22Rv1 (cell line): ENCODE results near the gene LSMEM2.

Experiments used
- H3K27ac ChIP-seq: fragments of 450-650 bp; 2 replicates; pipeline ENCODE4 v1.5.1; 2017
- ZFX ChIP-seq: fragments of 450-650 bp; IDR thresholded peaks from 2 replicates; pipeline ENCODE4 v1.6.1; 2017; ENCODE audit warnings: antibody characterized with exemption, borderline replicate concordance
- TF ChIP-seq, protein P1 (sequence below): fragments of 450-650 bp; IDR thresholded peaks from 2 replicates; pipeline ENCODE4 v1.5.1; 2017; ENCODE audit warnings: mild to moderate bottlenecking

LSMEM2 gene

DNA sequence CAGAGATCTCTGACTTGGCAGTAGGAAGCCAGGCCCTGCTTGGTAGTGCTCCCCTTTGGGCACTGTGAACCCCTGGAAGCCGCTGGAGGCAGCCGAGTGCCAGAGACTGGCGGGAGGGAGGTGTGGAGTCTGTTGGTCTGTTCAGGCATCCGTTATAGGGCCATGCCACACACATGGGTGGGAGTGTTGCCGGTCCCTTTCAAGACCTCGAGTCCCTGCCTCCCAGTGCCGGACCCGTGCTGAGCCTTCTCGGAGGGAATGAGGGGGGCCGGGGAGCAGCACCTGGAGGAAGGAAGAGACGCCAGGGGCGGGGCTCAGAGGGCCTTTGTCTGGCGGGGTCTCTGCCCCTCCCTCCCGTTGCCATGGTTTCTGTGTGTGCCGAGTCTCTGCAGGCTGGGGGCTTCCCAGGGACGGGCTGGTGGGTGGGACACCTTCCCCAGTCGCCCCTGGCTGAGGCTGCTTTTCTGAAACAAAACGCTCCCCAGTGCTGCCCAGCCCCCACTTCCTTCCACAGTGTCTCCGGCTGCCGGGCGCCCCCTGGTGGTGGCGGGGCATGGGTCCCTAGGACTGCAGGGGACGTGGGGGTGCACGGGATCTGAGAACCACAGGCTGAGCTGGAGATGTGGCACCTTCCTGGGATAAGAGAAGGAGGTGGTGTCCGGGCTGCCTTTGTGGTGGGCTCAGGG is 32.9 kb upstream of the LSMEM2 start:
- TF ChIP-seq, protein P1, sequence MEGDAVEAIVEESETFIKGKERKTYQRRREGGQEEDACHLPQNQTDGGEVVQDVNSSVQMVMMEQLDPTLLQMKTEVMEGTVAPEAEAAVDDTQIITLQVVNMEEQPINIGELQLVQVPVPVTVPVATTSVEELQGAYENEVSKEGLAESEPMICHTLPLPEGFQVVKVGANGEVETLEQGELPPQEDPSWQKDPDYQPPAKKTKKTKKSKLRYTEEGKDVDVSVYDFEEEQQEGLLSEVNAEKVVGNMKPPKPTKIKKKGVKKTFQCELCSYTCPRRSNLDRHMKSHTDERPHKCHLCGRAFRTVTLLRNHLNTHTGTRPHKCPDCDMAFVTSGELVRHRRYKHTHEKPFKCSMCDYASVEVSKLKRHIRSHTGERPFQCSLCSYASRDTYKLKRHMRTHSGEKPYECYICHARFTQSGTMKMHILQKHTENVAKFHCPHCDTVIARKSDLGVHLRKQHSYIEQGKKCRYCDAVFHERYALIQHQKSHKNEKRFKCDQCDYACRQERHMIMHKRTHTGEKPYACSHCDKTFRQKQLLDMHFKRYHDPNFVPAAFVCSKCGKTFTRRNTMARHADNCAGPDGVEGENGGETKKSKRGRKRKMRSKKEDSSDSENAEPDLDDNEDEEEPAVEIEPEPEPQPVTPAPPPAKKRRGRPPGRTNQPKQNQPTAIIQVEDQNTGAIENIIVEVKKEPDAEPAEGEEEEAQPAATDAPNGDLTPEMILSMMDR: peak; percentile 97
- no peak for TF ChIP-seq ZFX
- H3K27ac ChIP-seq: no peak overlapping the region

DNA sequence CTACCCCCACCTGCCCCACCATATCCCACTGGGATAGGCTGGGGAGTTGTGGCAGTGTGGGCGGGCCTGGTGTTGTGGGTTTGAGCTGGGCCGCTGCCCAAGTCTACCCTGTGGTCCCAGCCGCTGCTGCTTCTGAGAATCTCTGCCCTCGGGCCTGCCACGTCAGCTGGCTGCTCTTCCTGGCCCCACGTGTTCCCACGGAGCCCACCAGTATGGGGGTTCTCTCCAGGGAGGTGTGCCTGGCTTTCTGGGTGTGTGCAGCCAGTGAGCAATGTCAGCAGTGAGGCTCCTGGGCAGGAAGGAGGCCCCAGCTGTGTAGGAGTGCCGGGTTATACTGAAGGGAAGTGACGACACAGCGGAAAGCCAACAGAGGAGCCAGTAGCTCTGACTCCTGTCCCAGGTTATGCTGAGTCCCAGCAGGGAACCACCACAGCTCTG is 32.4 kb upstream of the LSMEM2 start:
- TF ChIP-seq, protein P1: peak; percentile 72
- TF ChIP-seq ZFX: no peak
- H3K27ac ChIP-seq: no peak overlapping the region

GRCh38 chr3:50248387-50248786 is 30.5 kb upstream of the LSMEM2 start:
- TF ChIP-seq, protein P1: no peak
- TF ChIP-seq ZFX: no peak

DNA sequence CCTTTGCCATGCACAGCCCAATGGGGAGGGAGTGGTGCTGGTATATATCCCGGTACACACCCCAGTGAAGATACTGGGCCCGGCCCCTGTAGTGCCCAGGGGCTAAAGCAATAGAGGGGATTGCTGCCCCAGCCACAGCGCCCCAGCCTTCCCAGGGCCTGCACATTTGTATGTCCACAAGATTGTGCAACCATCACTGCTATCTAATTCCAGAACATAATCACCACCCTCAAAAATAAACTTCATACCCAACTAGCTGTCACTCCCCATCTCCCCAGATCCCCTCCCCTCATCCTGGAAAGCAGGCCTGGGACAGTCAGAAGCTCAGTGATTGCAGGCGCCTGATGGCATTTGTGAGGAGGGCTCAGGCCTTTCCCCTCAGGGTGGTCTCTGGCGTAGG is 29.4 kb upstream of the LSMEM2 start:
- H3K27ac ChIP-seq: no peak overlapping the region
- TF ChIP-seq, protein P1: no peak
- TF ChIP-seq ZFX: no peak

More at GRCh38 chr3:50248387-50248786, 30.5 kb upstream of the LSMEM2 start:
- H3K27ac ChIP-seq: no peak overlapping the region

DNA sequence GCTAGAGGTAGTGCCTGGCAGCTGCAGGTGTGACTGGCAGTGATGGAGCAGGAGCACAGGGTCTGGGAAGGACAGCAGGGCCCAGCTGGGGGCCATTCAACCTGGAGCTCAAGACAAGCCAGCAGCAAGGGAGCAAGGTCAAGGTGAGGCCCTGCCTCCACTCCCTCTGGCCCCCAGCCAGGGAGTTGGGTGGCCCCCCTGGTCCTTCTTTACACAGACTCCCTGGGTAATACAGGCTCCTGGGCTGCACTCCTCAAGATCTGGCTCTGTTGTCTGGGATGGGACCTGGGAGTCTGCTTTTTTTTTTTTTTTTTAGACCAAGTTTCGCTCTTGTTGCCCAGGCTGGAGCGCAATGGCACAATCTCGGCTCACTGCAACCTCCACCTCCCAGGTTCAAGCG is 28.4 kb upstream of the LSMEM2 start:
- TF ChIP-seq ZFX: no peak
- TF ChIP-seq, protein P1: no peak

DNA sequence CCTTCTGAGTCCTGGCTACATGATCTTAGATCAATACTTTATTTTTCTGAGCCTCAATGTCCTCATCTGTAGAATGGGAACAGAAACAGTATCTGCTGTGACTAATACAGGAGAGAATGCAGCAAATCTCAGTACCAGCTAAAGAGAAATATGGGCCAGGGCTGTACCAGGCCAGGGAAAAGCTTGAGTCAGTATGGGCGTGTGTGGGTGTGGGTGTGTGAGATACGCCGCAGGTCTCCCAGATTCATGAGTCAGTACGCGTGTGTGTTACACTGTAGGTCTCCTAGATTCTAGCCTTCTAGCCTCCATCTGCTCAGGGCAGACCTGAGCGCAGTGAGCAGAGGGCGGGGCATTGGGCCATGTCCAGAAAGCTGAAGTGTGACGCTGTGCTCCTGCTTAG is 27.7 kb upstream of the LSMEM2 start:
- no peak overlapping the region for H3K27ac ChIP-seq

More for the DNA sequence above, 28.4 kb upstream of the LSMEM2 start:
- H3K27ac ChIP-seq: no peak overlapping the region

More for the DNA sequence above, 27.7 kb upstream of the LSMEM2 start:
- TF ChIP-seq ZFX: no peak
- TF ChIP-seq, protein P1: no peak
